Trophoblast cell (in vitro differentiated cells and primary cell): Measurements from ENCODE around the gene GFI1.

Experiments
- DNase-seq, 2 donors: peaks; one replicate each; pipeline ENCODE4 v3.0.0-alpha.2; 2016
- H2AFZ ChIP-seq: 2 replicates; pipeline ENCODE4 v1.6.1; 2013; ENCODE audit warnings: low read length, moderate library complexity, mild to moderate bottlenecking; ENCODE audit not compliant: insufficient read depth, poor library complexity
- H2AK5ac ChIP-seq: 2 replicates; pipeline ENCODE4 v1.6.1; 2013; ENCODE audit warnings: mild to moderate bottlenecking, low read length
- H2BK120ac ChIP-seq: 2 replicates; pipeline ENCODE4 v1.6.1; 2013; ENCODE audit warnings: low read length, mild to moderate bottlenecking, moderate library complexity; ENCODE audit not compliant: insufficient read depth, poor library complexity
- H2BK12ac ChIP-seq: 2 replicates; pipeline ENCODE4 v1.6.1; 2013; ENCODE audit warnings: mild to moderate bottlenecking, low read length, moderate library complexity
- H2BK5ac ChIP-seq: 2 replicates; pipeline ENCODE4 v1.6.1; 2013; ENCODE audit warnings: low read length, low read depth, moderate library complexity, mild to moderate bottlenecking; ENCODE audit not compliant: poor library complexity
- H3K14ac ChIP-seq: 2 replicates; pipeline ENCODE4 v1.6.1; 2013; ENCODE audit warnings: mild to moderate bottlenecking, low read length
- H3K18ac ChIP-seq: 2 replicates; pipeline ENCODE4 v1.6.1; 2013; ENCODE audit warnings: mild to moderate bottlenecking, low read length
- H3K23ac ChIP-seq: 2 replicates; pipeline ENCODE4 v1.6.1; 2013; ENCODE audit warnings: low read length
- H3K27ac ChIP-seq: 2 replicates; pipeline ENCODE4 v1.5.1; 2013; ENCODE audit warnings: low read depth, mild to moderate bottlenecking, inconsistent platforms, low read length, moderate library complexity
- H3K27me3 ChIP-seq: 2 replicates; pipeline ENCODE4 v1.6.1; 2013; ENCODE audit warnings: inconsistent platforms, mild to moderate bottlenecking, low read length, moderate library complexity; ENCODE audit not compliant: insufficient read depth
- H3K36me3 ChIP-seq, 2 experiments: 1 replicate in 1 of 2; 2 replicates in 1 of 2; pipeline ENCODE4 v1.6.1; 2013; ENCODE audit warnings: low read length in 2 of 2, mild to moderate bottlenecking in 2 of 2, moderate library complexity in 1 of 2; ENCODE audit not compliant: insufficient read depth in 2 of 2, control insufficient read depth in 1 of 2
- H3K4ac ChIP-seq: 2 replicates; pipeline ENCODE4 v1.6.1; 2013; ENCODE audit warnings: low read depth, mild to moderate bottlenecking, low read length, moderate library complexity
- H3K4me1 ChIP-seq, 2 experiments: 1 replicate in 1 of 2; 2 replicates in 1 of 2; pipeline ENCODE4 v1.6.1; 2013; ENCODE audit warnings: low read length in 2 of 2, mild to moderate bottlenecking in 2 of 2, moderate library complexity in 1 of 2; ENCODE audit not compliant: insufficient read depth in 2 of 2, control insufficient read depth in 1 of 2
- H3K4me2 ChIP-seq: 2 replicates; pipeline ENCODE4 v1.6.1; 2013; ENCODE audit warnings: inconsistent platforms, mild to moderate bottlenecking, low read length, moderate library complexity
- H3K4me3 ChIP-seq: 2 replicates; pipeline ENCODE4 v1.5.1; 2013; ENCODE audit warnings: mild to moderate bottlenecking, low read depth, low read length, inconsistent platforms
- H3K79me1 ChIP-seq: one replicate; pipeline ENCODE4 v1.6.1; 2013; ENCODE audit warnings: low read length
- H3K79me2 ChIP-seq: 2 replicates; pipeline ENCODE4 v1.6.1; 2013; ENCODE audit warnings: low read length, mild to moderate bottlenecking; ENCODE audit not compliant: control insufficient read depth, insufficient read depth, poor library complexity
- H3K9ac ChIP-seq: 2 replicates; pipeline ENCODE4 v1.6.1; 2013; ENCODE audit warnings: mild to moderate bottlenecking, low read length
- H3K9me3 ChIP-seq: 2 replicates; pipeline ENCODE4 v1.6.1; 2013; ENCODE audit warnings: low read depth, mild to moderate bottlenecking, control low read depth, inconsistent platforms, low read length; ENCODE audit not compliant: insufficient read depth
- H4K12ac ChIP-seq: 2 replicates; pipeline ENCODE4 v1.6.1; 2013; ENCODE audit warnings: low read depth, mild to moderate bottlenecking, low read length, moderate library complexity
- H4K8ac ChIP-seq: 2 replicates; pipeline ENCODE4 v1.6.1; 2013; ENCODE audit warnings: low read depth, mild to moderate bottlenecking, low read length, moderate library complexity
- H4K91ac ChIP-seq: one replicate; pipeline ENCODE4 v1.6.1; 2013; ENCODE audit warnings: low read depth, mild to moderate bottlenecking, low read length, moderate library complexity
- WGBS: extraction: QIAGEN DNeasy Blood & Tissue Kit; methylation state at CpG from one replicate; pipeline ENCODE4 v1.1.7; 2013; ENCODE audit warnings: missing lambda C conversion rate; ENCODE audit not compliant: insufficient read length, insufficient coverage; ENCODE audit errors: extremely low coverage; 5-methylcytosine and 5-hydroxymethylcytosine counted together

GFI1 gene

GRCh38 chr1:92446546-92446945 lies 40.2 kb downstream of the GFI1 start:
- no peak overlapping the region for H2BK5ac ChIP-seq
- H3K27ac ChIP-seq = no peak overlapping the region
- WGBS = no CpG with 5 or more reads among the region's 2 CpGs
- H3K9me3 ChIP-seq = no peaks in the 10 kb centered on the region
- H3K4me1 ChIP-seq = peaks cover 2 to 3% of the 10 kb centered on the region in 2 experiments
- no peak overlapping the region for H3K23ac ChIP-seq
- H3K4me2 ChIP-seq = no peak overlapping the region
- no peak overlapping the region for H3K9ac ChIP-seq
- H4K12ac ChIP-seq = no peak overlapping the region
- H2BK12ac ChIP-seq = no peak overlapping the region
- H3K36me3 ChIP-seq = no peaks in the 10 kb centered on the region
- H4K91ac ChIP-seq = no peak overlapping the region
- no peaks in the 10 kb centered on the region for H3K27me3 ChIP-seq
- H3K79me1 ChIP-seq = peaks cover 2% of the 10 kb centered on the region
- no peak overlapping the region for H3K14ac ChIP-seq
- H3K79me2 ChIP-seq = no peaks in the 10 kb centered on the region
- no peak overlapping the region for H3K18ac ChIP-seq
- no peak overlapping the region for H2AK5ac ChIP-seq
- no peak overlapping the region for H3K4ac ChIP-seq
- no peak overlapping the region for H4K8ac ChIP-seq
- no peak overlapping the region for H3K4me3 ChIP-seq
- H2BK120ac ChIP-seq = no peak overlapping the region
- H2AFZ ChIP-seq = no peak overlapping the region
- DNase-seq = peak; percentile 12 to 42

GRCh38 chr1:92445865-92446264 lies 40.9 kb downstream of the GFI1 start:
- no peak overlapping the region for H3K27ac ChIP-seq
- no peak overlapping the region for H4K12ac ChIP-seq
- no peak overlapping the region for H3K14ac ChIP-seq
- H3K36me3 ChIP-seq = no peaks in the 10 kb centered on the region
- no peaks in the 10 kb centered on the region for H3K9me3 ChIP-seq
- H3K9ac ChIP-seq = no peak overlapping the region
- H2BK5ac ChIP-seq = no peak overlapping the region
- H3K4me2 ChIP-seq = no peak overlapping the region
- H2AFZ ChIP-seq = no peak overlapping the region
- H2BK120ac ChIP-seq = no peak overlapping the region
- no peak overlapping the region for H4K91ac ChIP-seq
- H3K79me1 ChIP-seq = peaks cover 2% of the 10 kb centered on the region
- H4K8ac ChIP-seq = no peak overlapping the region
- no CpG with 5 or more reads among the region's 2 CpGs for WGBS
- DNase-seq = no peak
- H3K4me1 ChIP-seq = peaks cover 2 to 3% of the 10 kb centered on the region in 2 experiments
- H3K4ac ChIP-seq = no peak overlapping the region
- H3K4me3 ChIP-seq = no peak overlapping the region
- H2BK12ac ChIP-seq = no peak overlapping the region
- no peak overlapping the region for H3K23ac ChIP-seq
- no peak overlapping the region for H2AK5ac ChIP-seq
- no peak overlapping the region for H3K18ac ChIP-seq
- no peaks in the 10 kb centered on the region for H3K27me3 ChIP-seq
- H3K79me2 ChIP-seq = no peaks in the 10 kb centered on the region

- Histone ChIP-seq H3K4me2 (no peak overlapping the region), H3K79me1 (peaks cover 2% of the 10 kb centered on the region), H3K9ac (no peak overlapping the region), H2BK120ac (no peak overlapping the region), H3K4ac (no peak overlapping the region), H3K79me2 (no peaks in the 10 kb centered on the region), H4K91ac (no peak overlapping the region), H2AFZ (no peak overlapping the region), H3K23ac (no peak overlapping the region), H3K9me3 (no peaks in the 10 kb centered on the region), H3K4me1 (peaks cover 2 to 3% of the 10 kb centered on the region in 2 experiments), H4K8ac (no peak overlapping the region), H4K12ac (no peak overlapping the region), H3K27me3 (no peaks in the 10 kb centered on the region), H3K27ac (no peak overlapping the region), H2AK5ac (no peak overlapping the region), H3K4me3 (no peak overlapping the region), H3K14ac (no peak overlapping the region), H2BK12ac (peak overlapping the region; percentile 69), H2BK5ac (no peak overlapping the region), H3K18ac (no peak overlapping the region), H3K36me3 (no peaks in the 10 kb centered on the region)
- WGBS = no CpG with 5 or more reads among the region's 1 CpG
- DNase-seq = peak in 1 of 2 donors; percentile 18
Observed at GRCh38 chr1:92444351-92444750, 42.4 kb downstream of the GFI1 start.

- Histone ChIP-seq H3K27ac (no peak overlapping the region), H3K27me3 (no peaks in the 10 kb centered on the region)
- no CpG with 5 or more reads among the region's 3 CpGs for WGBS
Observed at GRCh38 chr1:92443893-92444292, 42.8 kb downstream of the GFI1 start.

More at GRCh38 chr1:92443893-92444292, 42.8 kb downstream of the GFI1 start:
- Histone ChIP-seq H3K4ac (no peak overlapping the region), H2BK12ac (peak overlapping the region; percentile 69), H4K91ac (no peak overlapping the region), H3K9me3 (no peaks in the 10 kb centered on the region), H4K12ac (no peak overlapping the region), H2AFZ (no peak overlapping the region), H2BK120ac (no peak overlapping the region), H3K4me2 (no peak overlapping the region), H3K79me1 (peaks cover 2% of the 10 kb centered on the region), H3K4me1 (peaks cover 2 to 3% of the 10 kb centered on the region in 2 experiments), H2BK5ac (no peak overlapping the region), H3K79me2 (no peaks in the 10 kb centered on the region), H2AK5ac (no peak overlapping the region), H3K23ac (no peak overlapping the region), H3K14ac (no peak overlapping the region), H3K36me3 (no peaks in the 10 kb centered on the region), H3K9ac (no peak overlapping the region), H3K18ac (no peak overlapping the region), H4K8ac (no peak overlapping the region), H3K4me3 (no peak overlapping the region)
- DNase-seq = no peak
